ENCODE results near the gene MDP1.
A peak's percentile ranks its signal among the peaks of the same experiment; 100 is the strongest.

MDP1 gene

DNA sequence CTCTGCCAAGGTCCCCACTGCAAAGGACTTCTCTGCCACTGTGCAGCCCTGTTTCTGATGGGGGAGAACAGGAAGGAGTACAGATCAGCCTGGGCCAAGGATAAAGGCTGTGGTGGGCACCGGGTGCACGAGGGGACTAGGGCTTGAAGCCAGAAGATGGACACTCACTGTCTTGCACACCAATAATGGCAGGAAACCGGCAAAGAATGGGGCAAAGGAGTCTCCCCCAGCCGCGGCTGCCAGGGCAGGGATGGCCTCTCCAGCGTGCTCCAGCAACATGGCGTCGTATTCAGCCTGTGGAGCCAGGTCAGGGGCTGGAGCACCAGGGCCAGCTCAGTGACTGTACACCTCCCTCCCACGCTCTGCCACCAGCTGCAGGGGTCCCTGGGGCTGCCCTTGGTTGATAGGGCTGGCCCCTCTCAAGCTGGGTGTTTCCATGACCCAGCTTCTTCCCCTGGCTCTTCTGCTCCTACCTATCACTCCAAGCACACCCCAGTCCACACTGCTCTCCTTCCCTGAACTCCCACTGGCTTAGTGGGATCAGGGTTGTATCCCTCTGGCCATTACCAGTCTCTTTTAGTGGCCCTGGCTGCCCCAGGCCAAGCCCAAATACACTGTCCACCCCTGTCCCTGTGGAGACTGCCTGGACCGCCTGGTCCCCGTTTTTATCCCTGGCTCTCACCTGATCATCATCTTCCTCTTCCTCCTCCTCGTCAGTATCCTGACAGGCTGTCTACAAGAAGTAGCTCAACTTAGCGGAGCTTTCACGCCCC is 33.6 kb downstream of the MDP1 start:
- no peak for DNase-seq (ENCODE audit: low read depth in 2 of 2, low spot score in 1 of 2)

DNA sequence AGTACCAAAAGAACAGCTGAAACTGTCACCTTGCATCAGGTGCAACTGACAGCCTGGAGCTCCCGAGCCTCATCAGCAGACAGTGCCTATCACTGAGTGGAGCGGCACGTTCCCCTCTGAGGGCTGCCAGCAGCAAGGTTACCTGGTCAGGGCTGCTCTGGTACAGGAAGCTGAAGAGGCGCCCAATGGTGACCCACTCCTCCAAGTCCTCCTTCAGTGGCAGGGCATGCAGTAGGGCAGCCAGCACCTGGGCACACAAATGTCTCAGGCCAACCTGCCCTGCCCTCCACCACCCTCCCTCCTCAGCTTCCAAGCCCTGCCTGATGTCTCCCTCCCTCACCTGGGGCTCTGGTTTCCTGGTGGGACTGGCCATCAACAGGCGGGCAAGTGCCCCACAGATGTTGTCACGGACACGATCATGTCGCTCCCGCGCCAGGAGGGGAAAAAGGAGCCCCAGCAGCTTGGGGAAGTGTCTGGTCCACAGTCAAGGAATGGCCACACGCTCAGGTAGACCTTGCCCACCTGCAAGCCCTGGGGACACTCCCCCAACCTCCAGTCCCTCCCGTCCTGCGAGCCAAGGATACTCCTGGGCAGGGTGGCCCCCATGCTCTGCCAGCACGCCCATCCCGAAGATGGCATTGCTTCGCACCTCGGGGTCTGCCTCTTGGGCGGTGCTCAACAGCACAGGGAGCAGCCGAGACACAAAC is 34.3 kb downstream of the MDP1 start:
- no peak for DNase-seq (ENCODE audit: low read depth in 2 of 2, low spot score in 1 of 2)

DNA sequence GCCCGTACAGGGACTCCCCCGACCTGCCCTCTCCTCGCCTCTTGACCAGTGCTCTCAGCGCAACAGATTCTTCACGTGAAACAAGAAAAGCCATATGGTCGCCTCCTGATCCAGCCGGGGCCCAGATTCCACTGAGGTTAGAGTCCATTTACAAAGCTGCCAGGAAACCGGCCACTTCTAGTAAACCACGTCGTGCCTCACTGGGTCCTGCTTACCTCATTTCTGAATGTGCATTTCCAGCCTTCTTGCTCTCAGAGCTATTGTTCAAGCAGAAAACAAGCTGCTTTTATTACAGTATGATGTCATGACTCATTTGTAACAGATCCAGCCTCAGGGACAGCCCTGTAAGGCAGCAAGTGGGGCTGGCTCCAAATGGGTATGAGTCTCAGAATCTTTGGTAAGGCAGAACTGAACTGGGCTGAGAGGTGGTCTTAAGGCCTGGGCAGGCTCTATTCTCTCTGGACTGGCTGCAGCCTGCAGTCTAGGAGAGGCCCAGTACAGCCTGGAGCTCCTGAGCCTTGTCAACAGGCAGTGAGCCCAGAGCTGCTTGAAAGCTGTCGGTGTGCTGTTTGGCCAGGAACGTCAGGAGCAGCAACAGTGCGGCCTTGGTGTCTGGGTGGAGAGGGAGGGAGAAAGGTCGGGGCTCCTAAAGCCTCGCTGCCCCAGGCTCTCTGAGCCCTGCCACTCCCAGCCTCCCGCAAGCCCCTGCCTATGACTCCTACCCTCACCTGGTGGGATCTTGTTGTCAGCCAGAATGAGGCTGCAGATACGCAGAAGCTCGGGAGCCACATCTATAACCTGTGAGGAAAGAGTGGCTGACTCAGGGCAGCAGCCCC is 35.7 kb downstream of the MDP1 start:
- DNase-seq (ENCODE audit: low read depth in 2 of 2, low spot score in 1 of 2): no peak

DNA sequence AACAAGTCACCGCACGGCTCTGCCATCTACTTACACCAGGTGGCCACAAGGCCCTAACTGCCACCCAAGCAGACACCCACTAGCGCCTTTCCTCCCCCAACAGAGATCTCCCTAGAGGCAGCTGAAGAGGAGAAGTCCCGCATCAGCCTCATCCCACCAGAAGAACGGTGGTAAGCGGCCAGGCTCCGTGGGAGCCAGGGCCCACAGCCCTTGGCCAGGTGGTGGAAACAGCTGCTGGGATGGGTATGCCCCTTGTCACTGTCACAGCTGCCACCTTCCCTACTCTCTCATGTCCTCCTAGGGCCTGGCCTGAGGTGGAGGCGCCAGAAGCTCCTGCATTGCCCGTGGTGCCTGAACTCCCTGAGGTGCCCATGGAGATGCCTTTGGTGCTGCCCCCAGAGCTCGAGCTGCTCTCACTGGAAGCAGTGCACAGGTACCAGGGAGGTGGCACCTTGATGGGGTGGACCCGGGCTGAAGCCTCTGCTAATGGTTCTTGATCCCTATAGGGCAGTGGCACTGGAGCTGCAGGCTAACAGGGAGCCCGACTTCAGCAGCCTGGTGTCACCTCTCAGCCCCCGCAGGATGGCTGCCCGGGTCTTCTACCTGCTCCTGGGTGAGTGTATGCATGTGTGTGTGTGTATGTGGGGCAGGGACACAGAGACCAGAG is 36.4 kb downstream of the MDP1 start:
- no peak for DNase-seq (ENCODE audit: low read depth in 2 of 2, low spot score in 1 of 2)

DNA sequence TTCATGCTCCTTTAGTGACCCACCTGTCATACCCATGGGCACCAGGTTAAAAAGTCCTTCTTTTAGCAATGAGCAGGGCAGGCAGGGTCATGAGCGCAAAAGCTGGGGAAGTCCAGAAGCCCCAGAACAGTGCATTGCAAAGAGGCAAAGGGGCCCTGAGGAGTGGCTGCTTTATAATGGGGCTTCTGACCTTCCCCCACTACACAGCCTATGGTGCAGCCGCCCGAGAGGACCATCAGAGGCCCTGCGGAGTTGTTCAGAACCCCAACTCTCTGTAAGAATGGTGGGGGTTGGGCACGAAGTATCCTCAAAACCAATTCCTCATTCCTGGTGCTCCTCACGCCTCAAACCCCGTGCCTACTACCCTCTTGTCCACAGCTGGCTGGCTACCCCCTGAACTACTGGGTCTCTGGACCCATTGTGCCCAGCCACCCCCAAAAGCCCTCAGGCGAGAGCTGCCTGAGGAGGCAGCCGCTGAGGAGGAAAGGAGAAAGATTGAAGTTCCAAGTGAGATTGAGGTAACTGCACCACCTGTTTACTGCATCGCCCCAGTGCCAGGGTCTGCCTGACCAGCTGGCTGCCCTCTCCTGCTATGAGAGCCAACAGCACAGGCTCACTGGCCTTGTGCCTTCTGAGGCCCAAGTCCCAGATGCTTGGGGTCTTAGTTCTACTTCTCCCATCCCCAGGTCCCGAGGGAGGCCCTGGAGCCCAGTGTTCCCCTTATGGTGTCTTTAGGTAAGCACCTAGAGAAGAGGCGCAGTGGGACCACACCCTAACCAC is 37.3 kb downstream of the MDP1 start:
- no peak for DNase-seq (ENCODE audit: low read depth in 2 of 2, low spot score in 1 of 2)

DNA sequence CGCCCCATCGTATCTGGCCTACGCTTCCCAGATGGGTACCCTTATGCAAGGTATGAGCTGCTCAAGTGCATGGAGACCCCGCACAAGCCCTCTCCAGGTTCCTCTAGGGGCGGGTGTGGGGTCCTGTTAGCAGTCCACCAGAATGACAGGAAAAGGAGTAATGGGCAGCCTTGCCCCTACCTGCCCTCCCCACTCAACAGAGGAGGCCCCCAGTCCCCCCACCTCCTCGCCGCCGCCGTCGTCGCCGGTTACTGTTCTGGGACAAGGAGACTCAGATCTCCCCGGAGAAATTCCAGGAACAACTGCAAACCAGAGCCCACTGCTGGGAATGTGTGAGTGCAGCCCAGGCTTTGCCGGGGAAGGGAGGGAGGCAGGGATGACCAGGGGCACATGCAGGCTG is 38.0 kb downstream of the MDP1 start:
- DNase-seq (ENCODE audit: low read depth in 2 of 2, low spot score in 1 of 2): no peak

DNA sequence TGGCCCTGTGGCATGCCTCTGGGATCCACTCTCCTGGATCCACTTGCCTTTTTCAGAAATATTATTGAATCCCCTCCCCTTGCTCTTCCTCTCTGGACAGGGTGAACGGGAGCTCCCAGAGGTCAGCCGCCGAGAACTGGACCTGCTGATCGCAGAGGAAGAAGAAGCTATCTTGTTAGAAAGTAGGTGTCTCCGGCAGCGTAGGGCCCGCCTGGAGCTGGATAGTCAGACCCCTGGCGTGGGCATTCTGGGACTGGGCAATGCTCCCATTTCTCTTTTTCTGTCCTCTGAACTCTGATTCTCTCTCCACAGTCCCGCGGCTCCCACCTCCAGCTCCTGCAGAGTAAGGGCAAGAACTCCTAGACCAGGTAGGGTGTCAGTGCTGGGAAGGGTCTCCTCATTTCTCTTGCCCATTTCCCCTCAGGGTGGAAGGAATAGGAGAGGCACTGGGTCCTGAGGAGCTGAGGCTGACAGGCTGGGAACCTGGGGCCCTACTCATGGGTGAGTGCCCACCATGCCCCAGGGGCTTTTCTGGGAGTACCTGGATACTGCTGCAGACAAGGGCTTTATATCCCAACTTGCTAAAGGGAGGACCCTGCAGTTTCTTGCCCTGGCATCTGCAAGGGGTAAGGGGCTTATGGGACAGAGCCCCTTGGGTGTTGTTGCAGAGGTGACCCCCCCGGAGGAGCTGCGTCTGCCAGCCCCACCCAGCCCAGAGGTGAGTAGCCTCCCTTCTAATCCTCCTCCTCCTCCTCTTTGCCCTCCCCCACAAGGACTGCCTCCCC is 38.6 kb downstream of the MDP1 start:
- no peak for DNase-seq (ENCODE audit: low read depth in 2 of 2, low spot score in 1 of 2)

DNA sequence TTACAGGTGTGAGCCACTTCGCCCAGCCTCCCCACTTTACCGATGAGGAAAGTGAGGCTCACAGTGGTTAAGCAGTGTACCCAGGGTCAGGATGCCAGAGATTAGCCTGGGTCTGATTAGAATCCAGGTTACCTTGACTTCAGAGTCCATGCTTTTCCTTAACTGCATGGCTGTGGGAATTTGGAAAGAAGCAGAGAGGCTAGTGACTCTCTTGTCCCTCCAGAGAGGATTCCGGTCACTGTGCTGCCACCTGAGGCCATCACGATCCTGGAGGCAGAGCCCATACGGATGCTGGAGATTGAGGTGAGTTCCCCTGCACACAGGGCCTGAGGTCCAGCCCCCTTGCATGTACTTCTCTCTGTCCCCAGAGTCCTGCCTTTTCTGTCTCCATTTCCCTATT is 39.3 kb downstream of the MDP1 start:
- DNase-seq (ENCODE audit: low read depth in 2 of 2, low spot score in 1 of 2): no peak

DNA sequence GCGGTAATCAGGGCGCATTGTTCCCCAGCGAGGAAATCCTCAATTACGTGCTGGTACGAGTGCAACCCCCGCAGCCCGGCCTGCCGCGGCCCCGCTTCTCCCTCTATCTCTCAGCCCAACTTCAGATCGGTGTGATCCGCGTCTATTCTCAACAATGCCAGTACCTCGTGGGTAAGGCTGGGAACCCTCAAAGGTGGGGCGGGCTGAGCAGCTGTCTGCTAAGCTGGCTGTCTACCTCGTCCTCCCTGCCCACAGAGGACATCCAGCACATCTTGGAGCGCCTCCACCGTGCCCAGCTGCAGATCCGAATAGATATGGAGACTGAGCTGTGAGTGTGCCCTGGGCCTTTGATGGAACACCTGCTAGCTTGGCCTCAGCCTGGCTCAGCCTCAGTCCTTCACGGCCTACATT is 43.0 kb downstream of the MDP1 start:
- no peak for DNase-seq (ENCODE audit: low read depth in 2 of 2, low spot score in 1 of 2)

DNA sequence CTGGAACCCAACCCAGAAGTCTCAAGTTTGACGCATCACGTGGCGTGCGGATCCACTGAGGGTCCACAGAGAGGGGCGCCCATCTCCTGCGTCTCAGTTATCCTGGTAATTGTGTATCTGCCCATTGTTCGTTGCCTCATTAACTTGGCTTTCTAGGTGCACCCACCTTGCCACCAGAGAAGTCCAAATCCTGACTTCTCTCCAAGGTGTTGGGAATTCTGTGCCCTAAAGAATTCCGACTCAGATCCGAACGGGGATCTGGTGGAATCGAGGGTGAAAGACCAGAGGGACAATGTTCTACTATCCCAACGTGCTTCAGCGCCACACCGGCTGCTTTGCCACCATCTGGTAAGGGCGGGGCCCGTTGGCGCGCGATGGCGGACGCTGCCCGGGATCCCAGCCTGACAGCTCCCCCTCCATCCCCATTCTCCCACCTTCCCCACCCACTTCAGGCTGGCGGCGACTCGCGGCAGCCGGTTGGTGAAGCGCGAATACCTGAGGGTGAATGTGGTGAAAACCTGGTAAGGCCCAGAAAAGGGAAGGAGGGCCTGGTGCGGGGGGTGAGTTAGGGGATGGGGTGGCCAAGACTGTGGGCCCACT is 43.5 kb downstream of the MDP1 start:
- no peak for DNase-seq (ENCODE audit: low read depth in 2 of 2, low spot score in 1 of 2)

DNA sequence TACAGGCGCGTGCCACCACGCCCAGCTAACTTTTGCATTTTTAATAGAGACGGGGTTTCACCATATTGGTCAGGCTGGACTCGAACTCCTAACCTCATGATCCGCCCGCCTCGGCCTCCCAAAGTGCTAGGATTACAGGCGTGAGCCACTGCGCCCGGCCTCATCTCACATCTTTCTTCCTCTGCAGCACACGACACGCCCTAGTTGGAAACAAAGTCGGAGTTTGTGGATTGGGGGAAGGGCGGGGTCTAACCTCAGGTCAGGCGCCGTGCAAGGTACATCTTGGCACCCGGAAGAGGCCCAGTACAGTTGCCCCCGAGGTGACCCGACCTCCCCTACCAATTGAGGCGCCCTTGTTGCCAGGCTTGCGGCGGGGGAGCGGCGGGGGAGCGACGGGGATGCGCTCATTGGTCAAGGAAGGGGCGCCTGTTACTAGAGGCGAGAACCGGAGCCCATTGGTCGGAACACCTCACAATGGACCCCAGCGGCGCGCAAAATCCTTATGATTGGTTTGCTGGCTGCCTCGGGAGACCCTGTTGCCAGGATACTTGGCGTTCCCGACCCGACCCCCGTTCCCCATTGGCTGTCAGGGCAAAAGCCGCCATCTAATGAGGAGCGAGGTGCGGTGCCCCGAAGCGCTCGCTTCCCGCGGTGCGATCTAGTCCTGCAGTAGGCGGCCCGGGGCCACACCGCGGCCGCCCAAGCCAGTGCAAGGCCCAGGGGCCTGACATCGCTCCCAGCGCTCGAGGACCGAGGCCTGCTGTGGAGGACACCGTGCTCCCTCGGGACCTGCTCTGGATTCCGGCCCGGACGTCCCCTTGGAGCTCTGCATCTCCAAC is 44.2 kb downstream of the MDP1 start, which contains the start of gene REC8:
Gene REC8, plus strand, starts transcription at position 659 of the 839 bp plus-strand sequence. CDS start 473 bp downstream, outside the sequence.
- peak in 1 of 2 donors; percentile 40 for DNase-seq (ENCODE audit: low read depth in 2 of 2, low spot score in 1 of 2)

DNA sequence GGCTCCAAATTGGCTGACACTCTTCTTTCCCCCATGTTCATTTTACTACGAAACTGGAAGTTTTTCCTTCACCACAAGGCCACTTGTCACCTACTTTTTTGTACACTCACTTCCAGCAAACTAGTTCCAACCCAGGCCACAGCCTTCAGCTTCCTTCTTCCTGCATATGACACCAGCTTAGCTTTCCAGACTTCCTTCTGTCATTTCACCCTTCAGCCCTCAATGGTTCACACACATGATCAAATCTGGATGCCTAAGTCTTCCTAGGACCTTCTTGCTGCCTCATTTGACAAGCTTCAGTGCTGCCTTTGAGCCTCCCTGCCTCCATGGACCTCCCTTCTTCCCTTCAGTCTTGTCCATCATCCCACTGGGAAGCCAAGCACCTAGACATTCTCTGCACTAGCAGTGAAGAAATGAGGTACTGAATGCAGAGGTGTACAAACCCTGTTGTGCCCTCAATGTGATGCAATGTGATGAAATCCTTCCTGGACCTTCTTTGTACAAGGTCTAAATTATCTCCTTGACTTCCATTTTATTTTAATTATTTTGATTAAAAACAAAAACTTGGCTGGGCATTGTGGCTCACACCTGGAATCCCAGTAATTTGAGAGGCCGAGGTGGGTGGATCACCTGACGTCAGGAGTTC is 48.3 kb downstream of the MDP1 start:
- no peak for DNase-seq (ENCODE audit: low read depth in 2 of 2, low spot score in 1 of 2)

DNA sequence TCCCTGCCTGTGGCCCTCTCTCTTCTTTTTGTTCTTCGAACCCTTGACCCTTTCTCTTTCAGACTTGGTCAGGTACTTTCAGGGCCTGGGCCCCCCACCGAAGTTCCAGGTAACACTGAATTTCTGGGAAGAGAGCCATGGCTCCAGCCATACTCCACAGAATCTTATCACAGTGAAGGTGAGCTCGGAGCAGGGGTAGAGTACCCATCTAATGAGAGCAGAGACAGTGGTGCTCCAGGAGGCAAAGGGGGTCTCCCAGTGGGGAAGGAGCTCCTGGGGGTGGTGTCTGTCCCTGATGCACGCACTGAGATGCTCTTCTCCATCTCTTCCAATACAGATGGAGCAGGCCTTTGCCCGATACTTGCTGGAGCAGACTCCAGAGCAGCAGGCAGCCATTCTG is 50.1 kb downstream of the MDP1 start:
- DNase-seq (ENCODE audit: low read depth in 2 of 2, low spot score in 1 of 2): no peak

DNA sequence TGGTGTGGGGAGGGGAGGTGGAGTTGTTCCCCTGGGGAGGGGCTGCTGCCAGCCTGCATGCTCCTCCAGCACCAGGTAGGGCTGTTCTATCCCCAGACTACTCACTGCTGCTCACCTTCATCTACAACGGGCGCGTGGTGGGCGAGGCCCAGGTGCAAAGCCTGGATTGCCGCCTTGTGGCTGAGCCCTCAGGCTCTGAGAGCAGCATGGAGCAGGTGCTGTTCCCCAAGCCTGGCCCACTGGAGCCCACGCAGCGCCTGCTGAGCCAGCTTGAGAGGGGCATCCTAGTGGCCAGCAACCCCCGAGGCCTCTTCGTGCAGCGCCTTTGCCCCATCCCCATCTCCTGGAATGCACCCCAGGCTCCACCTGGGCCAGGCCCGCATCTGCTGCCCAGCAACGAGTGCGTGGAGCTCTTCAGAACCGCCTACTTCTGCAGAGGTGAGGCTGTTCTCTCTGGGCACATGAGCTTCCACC is 51.3 kb downstream of the MDP1 start:
- DNase-seq (ENCODE audit: low read depth in 2 of 2, low spot score in 1 of 2): no peak

Data from stimulated activated CD8-positive, alpha-beta memory T cell treated with anti-CD3 and anti-CD28 coated beads, Interleukin-4, amount 100 ng/mL, for 4 hours (primary cell).